GM23248 (cell line): ENCODE measurements around the gene ATP12A. TPM values are rescaled to one million over a fixed set of nuclear protein-coding genes. Genes with fewer than 3 reads are reported as not detected.

Experiments used
- DNase-seq: peaks from one replicate; pipeline ENCODE4 v3.0.0-alpha.2; 2015
- H2AFZ ChIP-seq: fragments of 200-600 bp; sonication (generic); 2 replicates; pipeline ENCODE4 v1.6.1; 2016; ENCODE audit warnings: antibody characterized with exemption
- H3F3A ChIP-seq: fragments of 200-600 bp; sonication (generic); 2 replicates; pipeline ENCODE4 v1.6.1; 2016; ENCODE audit warnings: mild to moderate bottlenecking, antibody characterized with exemption, mixed run types; ENCODE audit not compliant: insufficient read depth
- H3K27ac ChIP-seq: fragments of 200-600 bp; sonication (generic); 2 replicates; pipeline ENCODE4 v1.5.1; 2016; ENCODE audit warnings: mild to moderate bottlenecking
- H3K27me3 ChIP-seq: fragments of 200-600 bp; sonication (generic); replicated peaks from 2 replicates; pipeline ENCODE4 v1.6.1; 2016; ENCODE audit warnings: mild to moderate bottlenecking; ENCODE audit not compliant: insufficient read depth
- H3K36me3 ChIP-seq: fragments of 200-600 bp; sonication (generic); 2 replicates; pipeline ENCODE4 v1.6.1; 2016; ENCODE audit warnings: low read depth, mild to moderate bottlenecking
- H3K4me1 ChIP-seq: fragments of 200-600 bp; sonication (generic); 2 replicates; pipeline ENCODE4 v1.6.1; 2016; ENCODE audit warnings: mild to moderate bottlenecking; ENCODE audit not compliant: insufficient read depth
- H3K4me2 ChIP-seq: fragments of 200-600 bp; sonication (generic); one replicate; pipeline ENCODE4 v1.6.1; 2016; ENCODE audit warnings: mild to moderate bottlenecking; ENCODE audit not compliant: unreplicated experiment
- H3K4me3 ChIP-seq: fragments of 200-600 bp; sonication (generic); 2 replicates; pipeline ENCODE4 v1.5.1; 2016; ENCODE audit warnings: mild to moderate bottlenecking
- H3K79me2 ChIP-seq: fragments of 200-600 bp; sonication (generic); 2 replicates; pipeline ENCODE4 v1.6.1; 2016; ENCODE audit warnings: mild to moderate bottlenecking; ENCODE audit not compliant: insufficient read depth
- H3K9ac ChIP-seq: fragments of 200-600 bp; sonication (generic); 2 replicates; pipeline ENCODE4 v1.6.1; 2016; ENCODE audit warnings: mild to moderate bottlenecking
- H3K9me2 ChIP-seq: fragments of 200-600 bp; sonication (generic); 2 replicates; pipeline ENCODE4 v1.6.1; 2016; ENCODE audit warnings: mixed run types, mild to moderate bottlenecking, moderate library complexity; ENCODE audit not compliant: insufficient read depth
- H3K9me3 ChIP-seq: fragments of 200-600 bp; sonication (generic); one replicate; pipeline ENCODE4 v1.6.1; 2017; ENCODE audit warnings: low read depth
- H4K20me1 ChIP-seq: fragments of 200-600 bp; sonication (generic); 2 replicates; pipeline ENCODE4 v1.6.0; 2016; ENCODE audit not compliant: insufficient read depth
- EZH2 ChIP-seq: fragments of 200-600 bp; sonication (generic); IDR thresholded peaks from 2 replicates; pipeline ENCODE4 v1.6.1; 2018; ENCODE audit warnings: antibody characterized with exemption, mild to moderate bottlenecking; ENCODE audit not compliant: insufficient read depth, poor library complexity, severe bottlenecking
- EZH2phosphoT487 ChIP-seq: fragments of 200-600 bp; sonication (generic); IDR thresholded peaks from 2 replicates; pipeline ENCODE4 v1.6.1; 2018; ENCODE audit warnings: antibody characterized with exemption, moderate library complexity, mild to moderate bottlenecking, low read depth; ENCODE audit not compliant: insufficient read depth
- WGBS, 2 experiments: methylation state at CpG; one replicate each; pipeline ENCODE4 v1.1.6; 2015 to 2017; ENCODE audit warnings: low lambda C conversion rate in 2 of 2, low coverage in 1 of 2; ENCODE audit errors: missing lambda C conversion rate in 2 of 2; 5-methylcytosine and 5-hydroxymethylcytosine counted together
- in situ Hi-C: fragments of 300-500 bp; cut with MboI; formaldehyde crosslinking; loops from 2 replicates; pipeline ENCODE4 v1.15.0; 2020
- polyA plus RNA-seq: library from polyadenylated mRNA; unstranded; fragments of >200 nt; fragmentation: Nextera tagmentation; extraction: Ambion mirVana; gene quantifications from 2 replicates; pipeline ENCODE4 v1.2.1, GENCODE V29; 2016
- total RNA-seq: library from RNA; depleted of rRNA; stranded (reverse); fragments of >200 nt; shearing (Covaris generic); gene quantifications from 2 replicates; pipeline ENCODE4 v1.2.3, GENCODE V29; 2014

ATP12A gene
- total and polyA plus RNA-seq, 2 experiments from 2014 or later, result not detected

DNA sequence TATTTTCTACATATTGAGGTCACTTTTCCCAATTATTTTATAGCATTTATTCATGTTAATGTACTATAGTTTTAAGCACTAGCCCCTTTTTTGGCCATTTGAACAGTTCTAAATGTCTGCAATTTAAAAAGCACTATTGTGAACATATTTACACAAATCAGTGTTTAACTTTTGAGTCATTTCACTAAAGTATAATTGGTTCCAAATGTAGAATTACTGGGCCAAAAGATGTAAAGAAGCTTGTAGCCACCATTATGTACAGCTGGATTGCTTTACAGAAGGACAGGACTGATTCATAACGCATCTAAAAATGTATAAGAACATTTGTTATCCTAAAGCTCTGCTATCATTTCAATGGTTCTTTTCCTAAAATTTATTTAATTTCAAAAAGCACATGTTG, 16.6 kb upstream of the ATP12A start:
- Histone ChIP-seq H3K27ac (peak overlapping the region; percentile 82; the same call in 1 of the 2 replicates), H3K4me2 (no peak overlapping the region), H3K9me3 (no peaks in the 10 kb centered on the region), H3K4me3 (no peak overlapping the region), H3K9me2 (no peaks in the 10 kb centered on the region), H3K36me3 (no peaks in the 10 kb centered on the region), H3K79me2 (no peaks in the 10 kb centered on the region), H2AFZ (peak overlapping the region; percentile 5; the same call in 1 of the 2 replicates), H3F3A (peaks cover 15% of the 10 kb centered on the region), H3K9ac (no peak overlapping the region), H3K4me1 (peaks cover 24% of the 10 kb centered on the region), H4K20me1 (no peaks in the 10 kb centered on the region), H3K27me3 (no peaks in the 10 kb centered on the region)
- TF ChIP-seq EZH2 (no peak), EZH2phosphoT487 (no peak)
- in situ Hi-C loops, result no loop called here
- 45 to 61% methylated on average over 1 of the region's 1 CpG for WGBS, 2 experiments
- DNase-seq, result no peak

DNA sequence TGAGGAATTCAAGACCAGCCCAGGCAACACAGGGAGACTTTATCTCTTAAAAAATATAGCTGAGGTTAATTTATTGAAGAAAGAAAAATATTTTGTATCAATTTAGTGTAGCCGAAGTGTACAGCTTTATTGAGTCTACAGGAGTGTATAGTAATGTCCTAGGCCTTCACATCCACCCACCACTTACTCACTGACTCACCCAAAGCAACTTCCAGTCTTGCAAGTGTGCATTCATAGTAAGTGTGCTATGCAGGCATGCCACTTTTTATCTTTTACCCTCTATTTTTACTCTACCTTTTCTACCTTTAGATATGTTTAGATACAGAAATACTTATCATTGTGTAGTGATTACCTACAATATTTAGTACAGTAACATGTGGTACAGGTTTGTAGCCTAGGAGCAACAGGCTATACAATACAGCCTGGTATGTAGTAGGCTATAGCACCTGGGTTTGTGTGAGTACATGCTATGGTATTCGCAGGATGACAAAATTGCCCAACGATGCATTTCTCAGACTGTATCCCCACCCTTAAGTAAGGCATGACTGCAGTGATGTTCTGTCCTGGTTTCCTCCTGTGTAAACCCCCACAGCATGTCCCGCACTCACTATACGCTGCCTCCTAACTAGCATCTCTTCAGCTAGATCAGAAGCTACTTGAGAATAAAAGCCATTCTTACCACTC, 15.3 kb upstream of the ATP12A start:
- peak overlapping the region; percentile 82 for H3K27ac ChIP-seq
- peak; percentile 85 for DNase-seq
- H3K9ac ChIP-seq, result peak overlapping the region; percentile 59
- peaks cover 15% of the 10 kb centered on the region for H3F3A ChIP-seq
- no peaks in the 10 kb centered on the region for H4K20me1 ChIP-seq
- peak overlapping the region; percentile 42; the same call in 1 of the 2 replicates for H3K4me3 ChIP-seq
- no peak overlapping the region for H2AFZ ChIP-seq
- H3K9me2 ChIP-seq, result no peaks in the 10 kb centered on the region
- H3K9me3 ChIP-seq, result no peaks in the 10 kb centered on the region
- TF ChIP-seq EZH2 (no peak), EZH2phosphoT487 (no peak)
- H3K4me1 ChIP-seq, result peaks cover 24% of the 10 kb centered on the region
- in situ Hi-C loops, result no loop called here
- H3K27me3 ChIP-seq, result no peaks in the 10 kb centered on the region
- H3K4me2 ChIP-seq, result peak overlapping the region; percentile 85
- 31 to 32% methylated on average over 5 of the region's 5 CpGs for WGBS, 2 experiments
- H3K79me2 ChIP-seq, result no peaks in the 10 kb centered on the region
- H3K36me3 ChIP-seq, result no peaks in the 10 kb centered on the region

DNA sequence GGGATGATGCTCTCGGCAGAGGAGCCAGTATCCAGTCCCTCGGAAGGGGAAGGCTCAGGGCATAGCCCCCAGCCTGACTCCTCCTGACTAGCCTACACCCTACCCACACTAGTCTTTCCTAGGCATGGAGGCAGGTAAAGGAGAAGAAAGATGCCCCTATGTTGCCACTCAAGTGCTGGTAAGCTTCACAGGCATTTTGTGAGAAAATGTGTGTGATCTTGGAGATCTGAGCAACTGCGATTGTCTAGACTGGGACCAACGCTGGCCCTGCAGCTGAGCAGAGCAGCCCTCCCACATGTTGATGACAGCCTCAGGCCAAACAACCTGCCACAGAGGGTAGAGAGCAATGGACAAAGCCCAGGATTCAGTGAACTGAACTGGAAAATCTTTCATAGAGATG, 11.7 kb upstream of the ATP12A start:
- no peaks in the 10 kb centered on the region for H4K20me1 ChIP-seq

GRCh38 chr13:24668955-24669582, 11.1 kb upstream of the ATP12A start:
- Histone ChIP-seq H3K4me2 (no peak overlapping the region), H3K27me3 (no peaks in the 10 kb centered on the region), H3K9me2 (no peaks in the 10 kb centered on the region), H3K79me2 (no peaks in the 10 kb centered on the region), H3K4me1 (peaks cover 39% of the 10 kb centered on the region), H4K20me1 (no peaks in the 10 kb centered on the region), H3K9ac (no peak overlapping the region), H2AFZ (no peak overlapping the region), H3K4me3 (no peak overlapping the region), H3F3A (peaks cover 33% of the 10 kb centered on the region), H3K9me3 (no peaks in the 10 kb centered on the region), H3K36me3 (no peaks in the 10 kb centered on the region), H3K27ac (no peak overlapping the region)
- 80 to 81% methylated on average over 5 of the region's 5 CpGs for WGBS, 2 experiments
- TF ChIP-seq EZH2phosphoT487 (no peak), EZH2 (no peak)
- in situ Hi-C loops, result no loop called here
- peak; percentile 42 for DNase-seq

More for the DNA sequence above, 11.7 kb upstream of the ATP12A start:
- H3K9me2 ChIP-seq, result no peaks in the 10 kb centered on the region
- no peaks in the 10 kb centered on the region for H3K79me2 ChIP-seq
- no peak overlapping the region for H3K27ac ChIP-seq
- TF ChIP-seq EZH2phosphoT487 (no peak), EZH2 (no peak)
- WGBS, 2 experiments, result 84 to 90% methylated on average over 4 of the region's 4 CpGs
- DNase-seq, result no peak
- H3K9ac ChIP-seq, result no peak overlapping the region
- H2AFZ ChIP-seq, result no peak overlapping the region
- peaks cover 44% of the 10 kb centered on the region for H3K4me1 ChIP-seq
- H3K27me3 ChIP-seq, result no peaks in the 10 kb centered on the region
- H3K4me3 ChIP-seq, result no peak overlapping the region
- no peaks in the 10 kb centered on the region for H3K36me3 ChIP-seq
- no peaks in the 10 kb centered on the region for H3K9me3 ChIP-seq
- H3K4me2 ChIP-seq, result no peak overlapping the region
- in situ Hi-C loops, result no loop called here
- peaks cover 34% of the 10 kb centered on the region for H3F3A ChIP-seq
